Body of pancreas (tissue), 4 donors: ENCODE measurements around the gene ZG16B.

Experiments used
- CTCF ChIP-seq, 7 experiments: fragments of 450-650 bp in 4 of 7; fragments of 200-600 bp in 3 of 7; sonication (generic) in 3 of 7; IDR thresholded peaks; one replicate each; pipeline ENCODE4 v1.5.1; 2016 to 2019; ENCODE audit warnings: antibody characterized with exemption in 7 of 7
- POLR2A ChIP-seq, 3 donors: fragments of 450-650 bp; IDR thresholded peaks; one replicate each; pipeline ENCODE4 v1.6.1; 2016; ENCODE audit warnings: antibody characterized with exemption in 3 of 3, mild to moderate bottlenecking in 2 of 3

GRCh38 chr16:2834968-2835367 lies 4.9 kb downstream of the ZG16B start:
- no peak for TF ChIP-seq CTCF (IDR thresholded peaks at IDR 0.05)
- TF ChIP-seq POLR2A (IDR thresholded peaks at IDR 0.05), result no peak
